GM20000 (cell line): ENCODE results near the gene TM9SF3.
"Not testable (repeated sequence)": the region's sequence is repeated elsewhere in the genome, so short reads cannot be mapped to it uniquely, and the experiment has no call there.

Source experiments
- DNase-seq: peaks from one replicate; pipeline ENCODE4 v3.0.0; 2012; ENCODE audit warnings: low spot score
- CTCF ChIP-seq: IDR thresholded peaks from 2 replicates; pipeline ENCODE4 v1.5.1; 2012; ENCODE audit warnings: mild to moderate bottlenecking, control low read depth; ENCODE audit errors: extremely low read depth, missing control alignments

The TM9SF3 gene

GRCh38 chr10:96568402-96568801, 18.4 kb downstream of the TM9SF3 start:
- no peak for TF ChIP-seq CTCF
- DNase-seq, result no peak

GRCh38 chr10:96565774-96566173, 21.0 kb downstream of the TM9SF3 start:
- TF ChIP-seq CTCF, result no peak
- no peak for DNase-seq

- DNase-seq, result no peak
- no peak for TF ChIP-seq CTCF
Observed at GRCh38 chr10:96560966-96561887, 25.6 kb downstream of the TM9SF3 start.

GRCh38 chr10:96560489-96560888, 26.3 kb downstream of the TM9SF3 start:
- DNase-seq, result no peak
- no peak for TF ChIP-seq CTCF

GRCh38 chr10:96556003-96556402, 30.8 kb downstream of the TM9SF3 start:
- no peak for DNase-seq
- TF ChIP-seq CTCF, result peak; percentile 16

- TF ChIP-seq CTCF, result no peak
- no peak for DNase-seq
Observed at GRCh38 chr10:96555330-96555729, 31.5 kb downstream of the TM9SF3 start.

- no peak for TF ChIP-seq CTCF
- DNase-seq, result no peak
Observed at GRCh38 chr10:96548589-96548988, 38.2 kb downstream of the TM9SF3 start.

- DNase-seq, result not testable (repeated sequence)
Observed at GRCh38 chr10:96545558-96545957, 41.3 kb downstream of the TM9SF3 start.
